Parathyroid adenoma (tissue), 2 donors: ENCODE data around the gene MED13L.

Experiments used
- H2AFZ ChIP-seq: fragments of 300-600 bp; sonication (generic); one replicate; pipeline ENCODE4 v1.7.0; 2017; ENCODE audit warnings: antibody characterized with exemption, mild to moderate bottlenecking
- H3K27ac ChIP-seq: fragments of 300-600 bp; sonication (generic); one replicate; pipeline ENCODE4 v1.7.0; 2017
- H3K27me3 ChIP-seq: fragments of 300-600 bp; sonication (generic); one replicate; pipeline ENCODE4 v1.7.0; 2017; ENCODE audit warnings: low read length; ENCODE audit not compliant: control insufficient read depth, insufficient read depth
- H3K36me3 ChIP-seq: fragments of 300-600 bp; sonication (generic); one replicate; pipeline ENCODE4 v1.7.0; 2017; ENCODE audit warnings: low read length; ENCODE audit not compliant: control insufficient read depth, insufficient read depth
- H3K4me1 ChIP-seq: fragments of 300-600 bp; sonication (generic); one replicate; pipeline ENCODE4 v1.7.0; 2017; ENCODE audit warnings: control low read depth
- H3K4me2 ChIP-seq: fragments of 300-600 bp; sonication (generic); one replicate; pipeline ENCODE4 v1.7.0; 2017; ENCODE audit warnings: low read length
- H3K4me3 ChIP-seq: fragments of 300-600 bp; sonication (generic); one replicate; pipeline ENCODE4 v1.7.0; 2017; ENCODE audit warnings: low read depth, low read length
- H3K79me2 ChIP-seq: fragments of 300-600 bp; sonication (generic); one replicate; pipeline ENCODE4 v1.7.0; 2017; ENCODE audit warnings: control low read depth
- H3K9ac ChIP-seq: fragments of 300-600 bp; sonication (generic); one replicate; pipeline ENCODE4 v1.7.0; 2017; ENCODE audit warnings: mild to moderate bottlenecking
- H3K9me3 ChIP-seq: fragments of 300-600 bp; sonication (generic); one replicate; pipeline ENCODE4 v1.7.0; 2017; ENCODE audit warnings: low read length; ENCODE audit not compliant: control insufficient read depth
- TF ChIP-seq, protein P1 (sequence below): fragments of 300-600 bp; sonication (generic); IDR thresholded peaks from one replicate; pipeline ENCODE4 v1.7.0; 2017; ENCODE audit warnings: antibody characterized with exemption, mild to moderate bottlenecking
- donor health status: primary hyperparathyroidism.

Gene MED13L

DNA sequence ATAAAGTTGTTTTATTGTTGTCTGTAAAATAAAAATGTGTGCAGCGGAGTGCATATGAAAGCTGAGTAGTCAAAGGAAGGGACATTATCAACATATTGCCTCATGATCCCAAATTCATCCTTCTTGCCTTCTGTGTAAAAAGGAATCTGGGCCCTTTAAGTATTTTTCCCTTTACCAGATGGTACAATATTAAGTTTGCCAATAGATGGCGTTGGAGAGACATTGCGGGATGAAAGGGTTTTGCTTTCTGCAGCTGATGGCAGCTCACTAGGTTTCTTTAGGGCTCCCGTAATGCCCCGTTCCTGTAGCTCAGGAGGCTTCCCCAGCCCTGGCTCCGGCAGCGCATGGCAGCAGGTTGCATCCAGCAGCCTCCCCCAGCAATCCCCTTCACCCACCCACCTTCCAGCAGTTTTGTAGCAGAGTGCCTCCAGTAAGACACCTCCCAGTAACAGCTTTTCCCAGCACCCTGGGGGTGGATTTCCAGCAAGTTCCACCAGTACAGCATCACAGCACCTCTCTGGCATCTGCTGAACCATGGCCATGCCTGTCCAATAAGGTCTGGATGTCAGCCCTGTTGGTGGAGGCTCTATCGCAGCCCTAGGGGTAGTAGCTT lies 354.4 kb downstream of the MED13L start:
- H3K4me2 ChIP-seq = no peak overlapping the region
- H3K9me3 ChIP-seq = no peaks in the 10 kb centered on the region
- H3K79me2 ChIP-seq = no peaks in the 10 kb centered on the region
- H3K27me3 ChIP-seq = no peaks in the 10 kb centered on the region
- H3K4me1 ChIP-seq = no peaks in the 10 kb centered on the region
- H2AFZ ChIP-seq = no peak overlapping the region
- no peaks in the 10 kb centered on the region for H3K36me3 ChIP-seq
- TF ChIP-seq, protein P1, sequence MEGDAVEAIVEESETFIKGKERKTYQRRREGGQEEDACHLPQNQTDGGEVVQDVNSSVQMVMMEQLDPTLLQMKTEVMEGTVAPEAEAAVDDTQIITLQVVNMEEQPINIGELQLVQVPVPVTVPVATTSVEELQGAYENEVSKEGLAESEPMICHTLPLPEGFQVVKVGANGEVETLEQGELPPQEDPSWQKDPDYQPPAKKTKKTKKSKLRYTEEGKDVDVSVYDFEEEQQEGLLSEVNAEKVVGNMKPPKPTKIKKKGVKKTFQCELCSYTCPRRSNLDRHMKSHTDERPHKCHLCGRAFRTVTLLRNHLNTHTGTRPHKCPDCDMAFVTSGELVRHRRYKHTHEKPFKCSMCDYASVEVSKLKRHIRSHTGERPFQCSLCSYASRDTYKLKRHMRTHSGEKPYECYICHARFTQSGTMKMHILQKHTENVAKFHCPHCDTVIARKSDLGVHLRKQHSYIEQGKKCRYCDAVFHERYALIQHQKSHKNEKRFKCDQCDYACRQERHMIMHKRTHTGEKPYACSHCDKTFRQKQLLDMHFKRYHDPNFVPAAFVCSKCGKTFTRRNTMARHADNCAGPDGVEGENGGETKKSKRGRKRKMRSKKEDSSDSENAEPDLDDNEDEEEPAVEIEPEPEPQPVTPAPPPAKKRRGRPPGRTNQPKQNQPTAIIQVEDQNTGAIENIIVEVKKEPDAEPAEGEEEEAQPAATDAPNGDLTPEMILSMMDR = no peak
- H3K9ac ChIP-seq = no peak overlapping the region
- H3K4me3 ChIP-seq = no peak overlapping the region
- no peak overlapping the region for H3K27ac ChIP-seq

- H3K79me2 ChIP-seq = no peaks in the 10 kb centered on the region
- TF ChIP-seq, protein P1 = no peak
- H3K27ac ChIP-seq = no peak overlapping the region
- no peak overlapping the region for H3K4me2 ChIP-seq
- no peak overlapping the region for H2AFZ ChIP-seq
- no peaks in the 10 kb centered on the region for H3K9me3 ChIP-seq
- no peaks in the 10 kb centered on the region for H3K36me3 ChIP-seq
- no peaks in the 10 kb centered on the region for H3K27me3 ChIP-seq
- no peak overlapping the region for H3K9ac ChIP-seq
- H3K4me1 ChIP-seq = no peaks in the 10 kb centered on the region
- no peak overlapping the region for H3K4me3 ChIP-seq
Measured at GRCh38 chr12:115920395-115921183, 356.9 kb downstream of the MED13L start.

DNA sequence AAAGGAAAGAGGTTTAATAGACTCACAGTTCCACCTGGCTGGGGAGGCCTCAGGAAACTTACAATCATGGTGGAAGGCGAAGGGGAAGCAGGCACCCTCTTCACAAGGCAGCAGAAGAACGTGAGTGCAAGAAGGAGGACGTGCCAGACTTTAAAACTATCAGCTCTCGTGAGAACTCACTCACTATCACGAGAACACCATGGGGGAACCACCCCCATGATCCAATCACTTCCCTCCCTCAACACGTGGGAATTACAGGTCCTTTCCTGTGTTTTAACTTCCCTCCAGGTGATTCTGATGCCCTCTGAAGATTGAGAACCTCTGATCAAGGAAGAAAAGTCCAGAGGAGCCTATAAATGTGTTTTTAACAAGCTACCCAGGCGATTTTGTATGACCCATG lies 358.7 kb downstream of the MED13L start:
- Histone ChIP-seq H3K4me1 (no peaks in the 10 kb centered on the region), H3K27me3 (no peaks in the 10 kb centered on the region), H3K9me3 (no peaks in the 10 kb centered on the region), H3K4me2 (no peak overlapping the region), H3K9ac (no peak overlapping the region), H3K4me3 (no peak overlapping the region), H2AFZ (no peak overlapping the region), H3K36me3 (no peaks in the 10 kb centered on the region), H3K79me2 (no peaks in the 10 kb centered on the region), H3K27ac (no peak overlapping the region)
- TF ChIP-seq, protein P1 = no peak

- peak overlapping the region; percentile 33 for H3K4me3 ChIP-seq
- peak overlapping the region; percentile 57 for H2AFZ ChIP-seq
- peak overlapping the region; percentile 63 for H3K4me2 ChIP-seq
- no peaks in the 10 kb centered on the region for H3K36me3 ChIP-seq
- H3K27ac ChIP-seq = no peak overlapping the region
- no peak overlapping the region for H3K9ac ChIP-seq
- H3K9me3 ChIP-seq = no peaks in the 10 kb centered on the region
- TF ChIP-seq, protein P1 = peak; percentile 94
- no peaks in the 10 kb centered on the region for H3K27me3 ChIP-seq
- no peaks in the 10 kb centered on the region for H3K79me2 ChIP-seq
- no peaks in the 10 kb centered on the region for H3K4me1 ChIP-seq
Measured at GRCh38 chr12:115916910-115917668, 360.4 kb downstream of the MED13L start.
